NK-92 (cell line): ENCODE data around the gene IFNA21.
"Not testable (repeated sequence)": the region's sequence is repeated elsewhere in the genome, so short reads cannot be mapped to it uniquely, and the experiment has no call there.

Source experiments
- DNase-seq: peaks from one replicate; lab custom pipeline; 2025; ENCODE audit not compliant: unreplicated experiment; lab: John Stamatoyannopoulos, UW

IFNA21 gene

DNA sequence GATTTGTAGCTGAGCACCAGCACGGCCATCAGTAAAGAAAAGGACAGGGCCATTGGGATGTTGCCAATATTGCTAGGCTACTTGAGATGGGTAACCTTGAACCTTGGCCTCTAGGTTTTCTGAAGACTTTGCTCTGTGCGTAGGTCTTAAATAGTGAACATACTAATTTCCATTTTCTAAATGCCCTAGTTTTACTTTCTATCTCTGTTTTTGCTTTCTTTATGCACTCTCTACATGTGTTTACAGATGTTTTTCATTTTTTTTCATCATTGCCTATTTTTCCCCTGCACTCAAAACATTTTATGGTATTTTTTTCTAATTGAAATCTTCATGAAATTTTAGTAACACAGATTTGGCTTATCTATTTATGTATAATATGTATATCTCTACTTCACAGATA, at the start of gene IFNA21:
TSS of gene IFNA21 (minus strand) at position 101 of the 400 bp plus-strand sequence. CDS start at position 53, 48 bp downstream.
- DNase-seq: not testable (repeated sequence)

DNA sequence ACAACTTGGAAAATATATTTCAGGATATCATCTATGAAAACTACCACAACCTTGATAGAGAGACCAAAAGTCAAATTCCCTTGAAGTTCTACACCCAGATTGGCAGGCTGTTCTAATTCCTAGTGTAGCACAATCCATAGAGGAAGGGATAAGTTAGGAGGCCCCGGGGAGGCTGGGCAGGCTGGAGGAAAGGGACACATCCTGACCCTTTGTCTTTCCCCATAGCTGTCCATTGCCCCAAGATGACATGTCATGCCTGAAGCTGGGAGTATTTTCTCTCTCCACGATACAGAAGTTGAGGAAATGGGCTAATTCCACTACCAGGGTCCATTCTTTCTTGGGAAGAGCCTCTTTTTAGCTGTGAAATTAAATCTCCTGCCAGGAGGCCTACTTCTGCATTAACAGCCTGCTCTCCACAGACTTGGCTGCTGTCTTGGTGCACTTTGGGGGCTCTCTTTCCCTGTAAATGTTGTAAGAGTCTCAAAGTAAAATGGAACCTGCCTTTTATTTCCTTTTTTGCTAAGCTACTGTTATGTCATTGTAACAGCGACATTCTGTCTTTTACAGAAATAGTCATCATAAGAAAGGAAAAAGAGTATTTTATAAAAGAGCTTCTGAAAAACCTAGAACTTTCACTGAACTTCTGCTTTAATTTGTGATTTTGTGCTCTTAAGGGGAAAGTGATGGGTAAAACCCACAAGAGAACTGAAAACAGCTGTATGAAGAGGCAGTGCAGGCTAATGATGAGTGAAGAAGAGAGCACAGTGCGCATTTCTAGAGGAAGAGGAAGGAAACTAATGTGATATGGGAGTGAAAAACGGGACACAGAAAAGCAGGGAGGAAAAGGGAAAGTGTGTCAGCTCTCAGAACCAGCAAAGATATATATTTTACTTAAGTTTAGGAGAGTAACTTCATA, 47.2 kb upstream of the IFNA21 start:
- DNase-seq: not testable (repeated sequence)

DNA sequence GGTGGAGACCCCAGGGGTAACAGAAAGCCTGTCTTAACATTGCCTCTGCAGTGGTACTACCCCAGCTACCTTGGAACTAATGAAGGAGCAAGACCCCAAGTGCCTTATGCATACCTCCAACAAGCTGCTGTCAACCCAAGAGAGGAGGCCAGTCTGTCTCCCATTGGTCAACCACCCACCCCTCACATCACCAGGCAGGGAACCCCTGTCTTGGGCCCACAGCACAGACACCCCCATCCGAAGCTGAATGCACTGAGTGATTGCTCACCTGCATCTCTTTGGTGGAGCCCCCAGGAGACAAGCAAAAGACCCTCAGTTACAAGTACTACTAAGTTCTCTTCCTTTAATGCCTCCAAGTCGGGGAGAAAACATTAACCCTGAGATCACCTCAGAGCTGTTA, 45.7 kb upstream of the IFNA21 start:
- DNase-seq: not testable (repeated sequence)

DNA sequence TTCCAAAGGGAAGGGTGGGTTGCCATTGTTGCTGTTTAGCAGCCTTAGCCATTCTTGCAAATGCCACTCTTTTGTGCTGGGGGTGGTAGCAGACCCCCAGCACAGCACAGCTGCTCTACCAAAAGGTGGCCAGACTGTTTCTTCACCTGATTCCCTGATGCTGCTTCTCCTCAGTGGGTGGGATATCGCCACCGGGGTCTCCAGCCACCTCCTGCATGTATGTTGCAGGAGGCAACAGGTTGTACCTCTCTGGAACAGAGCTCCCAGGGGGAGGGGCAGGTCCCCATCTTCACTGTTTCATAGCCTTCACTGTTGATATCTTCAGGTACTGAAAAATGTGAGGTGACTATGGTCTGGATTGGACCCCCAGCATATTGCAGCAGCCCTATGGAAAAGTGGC, 44.3 kb upstream of the IFNA21 start:
- DNase-seq: not testable (repeated sequence)

DNA sequence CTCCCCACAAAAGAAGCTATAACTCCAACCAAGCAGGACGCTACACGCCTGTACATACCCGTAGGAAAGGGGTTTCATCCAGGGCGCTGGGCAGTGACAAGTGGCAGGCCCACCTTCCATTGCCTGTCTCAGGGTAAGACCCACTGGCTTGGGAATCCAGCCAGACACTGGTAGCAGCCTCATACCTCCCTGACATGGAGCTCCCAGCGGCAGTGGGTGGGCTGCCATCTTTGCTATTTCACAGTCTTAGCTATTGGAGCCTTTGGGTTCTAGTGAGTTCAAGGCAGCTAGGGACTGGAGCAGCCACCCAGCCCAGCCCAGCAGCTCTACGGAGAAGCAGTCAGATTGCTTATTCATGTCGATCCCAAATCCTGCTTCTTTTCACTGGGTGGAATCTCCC, 43.9 kb upstream of the IFNA21 start:
- no peak for DNase-seq

- not testable (repeated sequence) for DNase-seq
Observed at GRCh38 chr9:21207043-21207442, 40.6 kb upstream of the IFNA21 start, which contains the start of gene IFNA10. TSS of gene IFNA10 (minus strand) at chr9:21207143. CDS start at chr9:21207097, 46 bp downstream.

- no peak for DNase-seq
Observed at GRCh38 chr9:21205204-21205603, 38.7 kb upstream of the IFNA21 start.

DNA sequence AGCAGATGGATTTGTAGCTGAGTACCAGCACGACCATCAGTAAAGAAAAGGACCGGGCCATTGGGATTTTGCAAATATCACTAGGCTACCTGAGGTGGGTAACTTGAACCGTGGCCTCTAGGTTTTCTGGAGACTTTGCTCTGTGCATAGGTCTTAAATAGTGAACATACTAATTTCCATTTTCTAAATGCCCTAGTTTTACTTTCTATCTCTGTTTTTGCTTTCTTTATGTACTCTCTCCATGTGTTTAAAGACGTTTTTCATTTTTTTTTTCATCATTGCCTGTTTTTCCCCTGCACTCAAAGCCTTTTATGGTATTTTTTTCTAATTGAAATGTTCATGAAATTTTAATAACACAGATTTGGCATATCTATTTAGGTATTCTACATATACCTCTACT, 35.6 kb upstream of the IFNA21 start, which contains the start of gene IFNA7:
TSS of gene IFNA7 (minus strand) at position 101 of the 400 bp plus-strand sequence. CDS start at position 61, 40 bp downstream.
- DNase-seq: not testable (repeated sequence)

DNA sequence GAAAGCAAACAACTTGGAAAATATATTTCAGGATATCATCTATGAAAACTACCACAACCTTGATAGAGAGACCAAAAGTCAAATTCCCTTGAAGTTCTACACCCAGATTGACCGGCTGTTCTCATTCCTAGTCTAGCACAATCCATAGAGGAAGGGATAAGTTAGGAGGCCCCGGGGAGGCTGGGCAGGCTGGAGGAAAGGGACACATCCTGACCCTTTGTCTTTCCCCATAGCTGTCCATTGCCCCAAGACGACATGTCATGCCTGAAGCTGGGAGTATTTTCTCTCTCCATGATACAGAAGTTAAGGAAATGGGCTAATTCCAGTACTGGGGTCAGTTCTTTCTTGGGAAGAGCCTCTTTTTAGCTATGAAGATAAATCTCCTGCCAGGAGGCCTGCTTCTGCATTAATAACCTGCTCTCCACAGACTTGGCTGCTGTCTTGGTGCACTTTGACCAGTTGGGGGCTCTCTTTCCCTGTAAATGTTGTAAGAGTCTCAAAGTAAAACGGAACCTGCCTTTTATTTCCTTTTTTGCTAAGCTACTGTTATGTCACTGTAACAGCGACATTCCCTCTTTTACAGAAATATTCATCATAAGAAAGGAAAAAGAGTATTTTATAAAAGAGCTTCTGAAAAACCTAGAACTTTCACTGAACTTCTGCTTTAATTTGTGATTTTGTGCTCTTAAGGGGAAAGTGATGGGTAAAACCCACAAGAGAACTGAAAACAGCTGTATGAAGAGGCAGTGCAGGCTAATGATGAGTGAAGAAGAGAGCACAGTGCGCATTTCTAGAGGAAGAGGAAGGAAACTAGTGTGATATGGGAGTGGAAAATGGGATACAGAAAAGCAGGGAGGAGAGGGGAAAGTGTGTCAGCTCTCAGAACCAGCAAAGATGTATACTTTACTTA, 28.7 kb upstream of the IFNA21 start:
- DNase-seq: not testable (repeated sequence)

DNA sequence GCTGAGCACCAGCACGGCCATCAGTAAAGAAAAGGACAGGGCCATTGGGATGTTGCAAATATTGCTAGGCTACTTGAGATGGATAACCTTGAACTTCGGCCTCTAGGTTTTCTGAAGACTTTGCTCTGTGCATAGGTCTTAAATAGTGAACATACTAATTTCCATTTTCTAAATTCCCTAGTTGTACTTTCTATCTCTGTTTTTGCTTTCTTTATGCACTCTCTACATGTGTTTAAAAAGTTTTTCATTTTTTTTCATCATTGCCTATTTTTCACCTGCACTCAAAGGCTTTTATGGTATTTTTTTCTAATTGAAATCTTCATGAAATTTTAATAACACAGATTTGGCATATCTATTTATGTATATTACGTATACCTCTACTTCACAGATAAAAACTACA, 21.0 kb upstream of the IFNA21 start, which contains the start of gene IFNA4:
TSS of gene IFNA4 (minus strand) at position 101 of the 400 bp plus-strand sequence. CDS start at position 45, 56 bp downstream.
- not testable (repeated sequence) for DNase-seq

DNA sequence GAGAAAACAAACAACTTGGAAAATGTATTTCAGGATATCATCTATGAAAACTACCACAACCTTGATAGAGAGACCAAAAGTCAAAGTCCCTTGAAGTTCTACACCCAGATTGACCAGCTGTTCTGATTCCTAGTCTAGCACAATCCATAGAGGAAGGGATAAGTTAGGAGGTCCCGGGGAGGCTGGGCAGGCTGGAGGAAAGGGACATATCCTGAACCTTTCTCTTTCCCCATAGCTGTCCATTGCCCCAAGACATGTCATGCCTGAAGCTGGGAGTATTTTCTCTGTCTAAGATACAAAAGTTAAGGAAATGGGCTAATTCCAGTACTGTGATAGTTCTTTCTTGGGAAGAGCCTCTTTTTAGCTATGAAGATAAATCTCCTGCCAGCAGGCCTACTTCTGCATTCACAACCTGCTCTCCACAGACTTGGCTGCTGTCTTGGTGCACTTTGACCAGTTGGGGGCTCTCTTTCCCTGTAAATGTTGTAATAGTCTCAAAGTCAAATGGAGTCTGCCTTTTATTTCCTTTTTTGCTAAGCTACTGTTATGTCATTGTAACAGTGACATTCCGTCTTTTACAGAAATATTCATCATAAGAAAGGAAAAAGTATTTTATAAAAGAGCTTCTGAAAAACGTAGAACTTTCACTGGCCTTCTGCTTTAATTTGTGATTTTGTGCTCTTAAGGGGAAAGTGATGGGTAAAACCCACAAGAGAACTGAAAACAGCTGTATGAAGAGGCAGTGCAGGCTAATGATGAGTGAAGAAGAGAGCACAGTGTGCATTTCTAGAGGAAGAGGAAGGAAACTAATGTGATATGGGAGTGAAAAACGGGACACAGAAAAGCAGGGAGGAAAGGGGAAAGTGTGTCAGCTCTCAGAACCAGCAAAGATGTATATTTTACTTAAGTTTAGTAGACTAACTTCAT, 16.6 kb upstream of the IFNA21 start:
- not testable (repeated sequence) for DNase-seq

DNA sequence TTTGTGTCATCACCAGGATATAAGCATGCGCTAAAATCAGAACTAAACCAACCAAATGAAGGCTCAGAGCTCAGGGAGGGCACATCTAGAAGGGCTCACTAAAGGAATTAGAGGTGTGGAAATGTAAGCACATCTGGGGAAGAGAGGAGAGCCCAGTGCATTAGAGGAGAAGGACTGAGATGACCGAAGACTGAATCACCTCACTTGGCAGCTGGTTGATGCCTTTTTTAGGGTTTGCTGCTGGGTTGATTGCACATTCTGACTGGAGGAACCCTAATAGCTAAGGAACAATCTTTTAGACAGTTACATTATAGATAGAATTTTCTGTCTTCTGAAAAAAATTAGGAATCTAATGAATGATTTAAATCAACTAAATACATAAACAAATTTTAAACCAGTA, 8.2 kb upstream of the IFNA21 start:
- DNase-seq: no peak

- DNase-seq: no peak
Observed at GRCh38 chr9:21172156-21172555, 5.7 kb upstream of the IFNA21 start.

DNA sequence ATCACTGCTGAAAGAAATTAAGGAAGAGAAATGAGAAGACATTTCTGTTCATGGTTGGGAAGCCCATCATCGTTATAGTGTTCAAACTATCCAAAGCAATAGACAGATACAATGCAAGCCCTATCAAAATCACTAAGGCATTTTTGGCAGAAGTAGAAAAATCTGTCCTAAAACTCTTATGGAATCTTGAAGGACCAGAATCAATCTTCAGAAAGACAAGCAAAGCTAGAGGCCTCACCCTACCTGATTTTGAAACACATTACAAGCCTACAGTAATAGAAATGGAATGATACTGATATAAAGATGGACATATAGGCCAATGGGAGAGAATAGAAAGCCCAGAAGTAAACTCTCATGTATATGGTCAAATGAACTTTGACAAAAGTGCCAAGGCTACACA, 4.9 kb upstream of the IFNA21 start:
- DNase-seq: no peak

DNA sequence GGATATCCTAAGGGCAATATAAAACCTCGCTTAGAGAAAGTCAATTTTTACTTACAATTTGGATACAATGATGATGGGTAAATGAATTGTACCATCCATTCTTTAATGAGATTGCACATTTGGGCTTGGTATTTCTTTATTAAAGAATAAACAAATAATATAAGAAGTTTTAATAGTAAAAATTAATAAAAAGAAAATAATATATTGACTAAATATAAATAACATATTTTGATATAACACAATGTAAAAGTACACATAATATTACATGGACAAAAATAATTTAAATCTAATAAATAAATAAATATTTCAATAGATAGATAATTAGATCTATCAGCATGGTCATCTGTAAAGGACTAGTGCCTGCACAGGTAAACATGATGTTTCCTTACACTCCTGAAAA, 944 bp downstream of the IFNA21 start:
- no peak for DNase-seq

GRCh38 chr9:21160178-21160577, 6.3 kb downstream of the IFNA21 start:
- no peak for DNase-seq

- no peak for DNase-seq
Observed at GRCh38 chr9:21155501-21155900, 11.0 kb downstream of the IFNA21 start.

DNA sequence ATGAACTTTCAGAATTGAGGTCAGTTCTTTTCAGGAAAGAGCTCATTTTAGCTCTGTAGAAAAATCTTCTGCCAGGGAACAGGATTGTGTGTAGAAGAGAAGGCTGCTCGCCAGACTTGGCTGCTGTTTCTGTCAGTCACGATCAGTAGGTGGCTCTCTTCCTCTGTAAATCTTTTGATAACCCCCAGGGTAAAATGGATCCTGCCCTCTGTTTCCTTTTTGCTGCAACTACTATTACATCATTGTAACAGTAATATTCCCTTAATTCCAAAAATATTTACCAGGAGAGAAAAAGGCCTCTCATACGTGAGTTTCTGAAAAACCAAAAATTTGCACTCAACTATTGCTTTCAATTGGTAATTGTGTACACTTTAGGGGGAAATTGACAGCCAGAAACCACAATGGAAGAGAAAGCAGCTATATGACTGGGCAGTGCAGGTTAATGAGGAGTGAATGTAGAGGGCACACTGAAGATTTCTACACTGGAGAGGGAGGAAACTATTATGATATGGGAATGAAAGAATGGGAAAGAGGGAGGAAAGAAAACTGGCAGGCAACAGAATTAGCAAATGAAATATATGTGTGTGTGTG, 12.3 kb downstream of the IFNA21 start:
- no peak for DNase-seq

- DNase-seq: no peak
Observed at GRCh38 chr9:21153336-21154017, 13.0 kb downstream of the IFNA21 start.
